ENCODE results near the gene TIAM1.

TIAM1 gene

DNA sequence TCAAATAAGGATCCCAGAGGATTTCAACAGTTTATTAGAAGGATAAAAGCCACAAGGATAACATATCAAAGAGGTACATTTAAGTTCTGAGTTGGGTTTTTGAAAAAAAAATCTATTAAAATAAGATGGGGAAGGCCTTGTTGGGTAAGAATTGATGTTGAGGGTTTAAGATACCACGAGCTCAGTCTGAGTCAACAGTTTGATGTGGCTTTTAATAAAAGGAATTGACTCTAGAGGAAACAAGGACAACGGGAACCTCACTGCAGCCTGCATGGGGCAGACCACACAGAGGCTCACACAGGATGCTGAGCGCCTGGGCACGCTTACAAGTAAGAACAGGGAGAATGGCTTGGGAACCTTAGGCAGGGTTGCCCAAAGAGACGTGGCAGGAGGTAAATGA, 107.5 kb downstream of the TIAM1 start:
- no peaks in the 10 kb centered on the region for H4K20me1 ChIP-seq (ENCODE audit: low read depth, low read length)

GRCh38 chr21:31235671-31236450, 108.2 kb downstream of the TIAM1 start:
- TF ChIP-seq EZH2phosphoT487 (conservative IDR thresholded peaks at IDR 0.05; ENCODE audit: low read length), result no peak
- TF ChIP-seq, protein P1, sequence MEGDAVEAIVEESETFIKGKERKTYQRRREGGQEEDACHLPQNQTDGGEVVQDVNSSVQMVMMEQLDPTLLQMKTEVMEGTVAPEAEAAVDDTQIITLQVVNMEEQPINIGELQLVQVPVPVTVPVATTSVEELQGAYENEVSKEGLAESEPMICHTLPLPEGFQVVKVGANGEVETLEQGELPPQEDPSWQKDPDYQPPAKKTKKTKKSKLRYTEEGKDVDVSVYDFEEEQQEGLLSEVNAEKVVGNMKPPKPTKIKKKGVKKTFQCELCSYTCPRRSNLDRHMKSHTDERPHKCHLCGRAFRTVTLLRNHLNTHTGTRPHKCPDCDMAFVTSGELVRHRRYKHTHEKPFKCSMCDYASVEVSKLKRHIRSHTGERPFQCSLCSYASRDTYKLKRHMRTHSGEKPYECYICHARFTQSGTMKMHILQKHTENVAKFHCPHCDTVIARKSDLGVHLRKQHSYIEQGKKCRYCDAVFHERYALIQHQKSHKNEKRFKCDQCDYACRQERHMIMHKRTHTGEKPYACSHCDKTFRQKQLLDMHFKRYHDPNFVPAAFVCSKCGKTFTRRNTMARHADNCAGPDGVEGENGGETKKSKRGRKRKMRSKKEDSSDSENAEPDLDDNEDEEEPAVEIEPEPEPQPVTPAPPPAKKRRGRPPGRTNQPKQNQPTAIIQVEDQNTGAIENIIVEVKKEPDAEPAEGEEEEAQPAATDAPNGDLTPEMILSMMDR (IDR thresholded peaks at IDR 0.05; ENCODE audit: insufficient read depth, low read length, poor library complexity, severe bottlenecking), result no peak
- H3K79me2 ChIP-seq (ENCODE audit: insufficient read depth, low read length), result no peaks in the 10 kb centered on the region
- no peak overlapping the region for H3K4me3 ChIP-seq (ENCODE audit: insufficient read depth, low read length, poor library complexity, severe bottlenecking)
- no peak overlapping the region for H2AFZ ChIP-seq (ENCODE audit: low read depth, low read length, severe bottlenecking)
- no peak overlapping the region for H3K4me2 ChIP-seq (ENCODE audit: low read depth, low read length, poor library complexity, severe bottlenecking)
- no peaks in the 10 kb centered on the region for H3K27me3 ChIP-seq (ENCODE audit: low read length)
- H3K27ac ChIP-seq (ENCODE audit: low read depth, low read length), result no peak overlapping the region
- H3K36me3 ChIP-seq (ENCODE audit: low read length), result no peaks in the 10 kb centered on the region
- H3K9me3 ChIP-seq (ENCODE audit: insufficient read depth, low read length), result no peaks in the 10 kb centered on the region
- H3F3A ChIP-seq (ENCODE audit: insufficient read depth), result no peaks in the 10 kb centered on the region
- no peaks in the 10 kb centered on the region for H4K20me1 ChIP-seq (ENCODE audit: low read depth, low read length)
- no peaks in the 10 kb centered on the region for H3K9me2 ChIP-seq (replicated peaks; ENCODE audit: insufficient read depth, low read length)
- no peak overlapping the region for H3K9ac ChIP-seq (ENCODE audit: low read length)

More for the DNA sequence above, 107.5 kb downstream of the TIAM1 start:
- Histone ChIP-seq H3K27ac (ENCODE audit: low read depth, low read length) (no peak overlapping the region), H3K9me2 (replicated peaks; ENCODE audit: insufficient read depth, low read length) (no peaks in the 10 kb centered on the region), H2AFZ (ENCODE audit: low read depth, low read length, severe bottlenecking) (no peak overlapping the region), H3F3A (ENCODE audit: insufficient read depth) (no peaks in the 10 kb centered on the region), H3K27me3 (ENCODE audit: low read length) (no peaks in the 10 kb centered on the region), H3K9ac (ENCODE audit: low read length) (no peak overlapping the region), H3K9me3 (ENCODE audit: insufficient read depth, low read length) (no peaks in the 10 kb centered on the region), H3K79me2 (ENCODE audit: insufficient read depth, low read length) (no peaks in the 10 kb centered on the region), H3K36me3 (ENCODE audit: low read length) (no peaks in the 10 kb centered on the region), H3K4me3 (ENCODE audit: insufficient read depth, low read length, poor library complexity, severe bottlenecking) (no peak overlapping the region), H3K4me2 (ENCODE audit: low read depth, low read length, poor library complexity, severe bottlenecking) (no peak overlapping the region)
- TF ChIP-seq EZH2phosphoT487 (conservative IDR thresholded peaks at IDR 0.05; ENCODE audit: low read length), result no peak
- TF ChIP-seq, protein P1 (IDR thresholded peaks at IDR 0.05; ENCODE audit: insufficient read depth, low read length, poor library complexity, severe bottlenecking), result no peak

DNA sequence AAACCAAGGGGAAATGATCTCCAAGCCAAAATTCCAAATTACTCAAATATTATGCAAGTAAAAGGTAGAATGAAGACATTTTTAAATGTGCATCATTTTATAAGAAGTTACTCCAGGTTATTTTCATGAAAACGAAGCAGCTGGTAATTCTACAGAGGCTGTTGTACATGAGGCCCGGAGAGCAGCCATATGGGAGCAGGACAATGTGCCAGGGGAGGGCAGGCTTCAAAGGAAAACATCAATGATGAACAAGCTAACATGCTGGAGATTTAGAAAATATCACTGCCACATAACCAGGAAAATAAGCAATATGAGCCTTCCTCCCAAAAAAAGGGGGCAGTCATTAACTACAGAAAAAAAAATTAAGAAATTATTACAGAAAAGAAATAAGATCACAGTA, 109.1 kb downstream of the TIAM1 start:
- Histone ChIP-seq H3K4me3 (ENCODE audit: insufficient read depth, low read length, poor library complexity, severe bottlenecking) (no peak overlapping the region), H3K4me2 (ENCODE audit: low read depth, low read length, poor library complexity, severe bottlenecking) (no peak overlapping the region), H3K27me3 (ENCODE audit: low read length) (no peaks in the 10 kb centered on the region), H3K9me3 (ENCODE audit: insufficient read depth, low read length) (no peaks in the 10 kb centered on the region), H3K27ac (ENCODE audit: low read depth, low read length) (no peak overlapping the region), H3K9me2 (replicated peaks; ENCODE audit: insufficient read depth, low read length) (no peaks in the 10 kb centered on the region), H2AFZ (ENCODE audit: low read depth, low read length, severe bottlenecking) (no peak overlapping the region), H4K20me1 (ENCODE audit: low read depth, low read length) (no peaks in the 10 kb centered on the region), H3F3A (ENCODE audit: insufficient read depth) (no peaks in the 10 kb centered on the region), H3K9ac (ENCODE audit: low read length) (no peak overlapping the region), H3K36me3 (ENCODE audit: low read length) (no peaks in the 10 kb centered on the region), H3K79me2 (ENCODE audit: insufficient read depth, low read length) (no peaks in the 10 kb centered on the region)
- TF ChIP-seq, protein P1 (IDR thresholded peaks at IDR 0.05; ENCODE audit: insufficient read depth, low read length, poor library complexity, severe bottlenecking), result no peak
- no peak for TF ChIP-seq EZH2phosphoT487 (conservative IDR thresholded peaks at IDR 0.05; ENCODE audit: low read length)

All from SU-DHL-6 (cell line).